Measurements from ENCODE around the gene SMIM41.

Gene SMIM41

DNA sequence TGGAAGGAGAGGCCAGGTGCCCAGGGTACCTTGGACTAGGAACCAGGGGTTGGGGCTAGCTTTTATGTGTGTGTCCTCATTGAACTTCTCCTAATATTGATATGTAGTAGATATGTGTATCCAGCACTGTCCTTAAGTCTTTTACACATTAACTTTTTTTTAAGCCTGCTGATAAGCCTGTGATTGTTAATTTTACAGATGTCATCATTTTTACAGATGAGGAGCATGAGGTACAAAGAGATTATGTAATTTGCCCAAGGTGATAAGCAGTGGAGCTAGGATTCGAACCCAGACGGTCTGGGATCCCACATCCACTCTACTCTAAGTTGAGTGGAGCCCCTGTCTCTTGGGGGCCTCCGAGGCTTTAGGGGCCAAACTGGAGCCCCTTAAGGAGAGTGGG lies 38.5 kb upstream of the SMIM41 start:
- H3K36me3 ChIP-seq (ENCODE audit: control insufficient read depth in 2 of 2, insufficient read depth in 2 of 2, low read length in 2 of 2), result no peaks in the 10 kb centered on the region
- no peak overlapping the region for H3K4me3 ChIP-seq (ENCODE audit: low read length in 2 of 2)
- no peak overlapping the region for H3K9ac ChIP-seq (ENCODE audit: low read depth in 1 of 2, low read length in 2 of 2)
- H3K9me3 ChIP-seq (ENCODE audit: control insufficient read depth in 2 of 2, low read length in 2 of 2), result no peaks in the 10 kb centered on the region
- H3K27me3 ChIP-seq (ENCODE audit: control insufficient read depth in 2 of 2, insufficient read depth in 2 of 2, low read length in 2 of 2), result no peaks in the 10 kb centered on the region
- no peak overlapping the region for H3K27ac ChIP-seq (ENCODE audit: low read depth in 2 of 2, low read length in 2 of 2)
- peaks cover 21 to 25% of the 10 kb centered on the region in 2 donors for H3K4me1 ChIP-seq (ENCODE audit: control insufficient read depth in 2 of 2, insufficient read depth in 2 of 2, low read length in 2 of 2)

DNA sequence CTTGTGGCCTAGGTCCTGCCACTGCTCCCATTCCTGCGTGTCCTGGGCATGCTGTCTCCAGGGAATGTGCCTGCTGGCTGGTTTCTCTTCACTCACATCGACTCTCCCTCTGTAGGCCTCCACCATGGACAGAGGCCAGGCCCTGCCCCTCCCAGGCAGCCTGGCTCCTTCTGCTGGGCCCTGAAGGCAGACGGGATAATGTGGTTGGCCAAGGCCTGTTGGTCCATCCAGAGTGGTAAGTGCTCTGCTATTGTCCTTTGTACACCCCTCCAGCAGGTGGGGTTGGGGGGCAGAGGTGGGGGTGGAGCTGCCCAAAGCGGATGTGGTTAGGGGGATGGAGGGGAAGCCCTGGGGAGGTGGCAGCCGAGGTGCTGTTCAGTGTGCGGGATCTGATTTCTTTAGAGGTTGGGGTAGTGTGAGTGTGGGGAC lies 37.8 kb upstream of the SMIM41 start:
- Histone ChIP-seq H3K27me3 (ENCODE audit: control insufficient read depth in 2 of 2, insufficient read depth in 2 of 2, low read length in 2 of 2) (no peaks in the 10 kb centered on the region), H3K27ac (ENCODE audit: low read depth in 2 of 2, low read length in 2 of 2) (no peak overlapping the region), H3K4me1 (ENCODE audit: control insufficient read depth in 2 of 2, insufficient read depth in 2 of 2, low read length in 2 of 2) (peaks cover 18 to 22% of the 10 kb centered on the region in 2 donors), H3K36me3 (ENCODE audit: control insufficient read depth in 2 of 2, insufficient read depth in 2 of 2, low read length in 2 of 2) (no peaks in the 10 kb centered on the region), H3K9me3 (ENCODE audit: control insufficient read depth in 2 of 2, low read length in 2 of 2) (no peaks in the 10 kb centered on the region), H3K4me3 (ENCODE audit: low read length in 2 of 2) (no peak overlapping the region), H3K9ac (ENCODE audit: low read depth in 1 of 2, low read length in 2 of 2) (no peak overlapping the region)

DNA sequence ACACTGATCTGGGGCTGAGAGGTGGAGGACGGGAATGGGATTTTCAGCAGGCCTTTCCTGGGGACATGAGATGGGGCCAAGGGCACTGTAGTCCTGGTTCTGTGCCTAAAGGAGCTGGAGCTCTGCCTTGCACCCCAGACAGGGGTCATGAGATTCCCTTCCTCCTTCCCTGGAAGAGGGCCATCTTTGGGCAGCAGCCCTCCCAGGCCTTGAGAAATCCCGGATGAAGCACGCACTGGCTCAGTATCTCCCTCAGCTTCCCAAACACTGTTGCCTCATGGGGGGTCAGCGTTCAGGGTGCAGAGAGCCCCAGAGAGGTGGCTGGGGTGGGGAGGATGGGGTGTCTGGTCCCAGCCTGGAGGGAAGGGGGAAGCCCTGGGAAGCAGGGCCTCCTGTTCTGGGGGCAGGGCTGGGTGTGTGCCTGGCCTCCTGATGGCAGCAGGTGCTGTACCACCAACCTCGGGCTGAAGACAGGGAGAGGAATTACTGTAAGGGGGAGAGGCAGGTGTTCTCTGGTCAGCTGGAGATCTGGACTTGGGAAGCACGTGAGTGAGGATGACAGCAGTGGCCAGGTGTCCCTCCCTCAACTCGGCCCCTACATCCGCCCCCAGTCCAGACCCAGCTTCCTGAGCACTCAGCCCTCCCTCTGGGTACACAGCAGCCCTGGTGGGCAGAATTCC lies 36.7 kb upstream of the SMIM41 start:
- no peaks in the 10 kb centered on the region for H3K36me3 ChIP-seq (ENCODE audit: control insufficient read depth in 2 of 2, insufficient read depth in 2 of 2, low read length in 2 of 2)
- no peak overlapping the region for H3K4me3 ChIP-seq (ENCODE audit: low read length in 2 of 2)
- no peaks in the 10 kb centered on the region for H3K27me3 ChIP-seq (ENCODE audit: control insufficient read depth in 2 of 2, insufficient read depth in 2 of 2, low read length in 2 of 2)
- no peak overlapping the region for H3K9ac ChIP-seq (ENCODE audit: low read depth in 1 of 2, low read length in 2 of 2)
- H3K4me1 ChIP-seq (ENCODE audit: control insufficient read depth in 2 of 2, insufficient read depth in 2 of 2, low read length in 2 of 2), result peaks cover 14 to 17% of the 10 kb centered on the region in 2 donors
- H3K27ac ChIP-seq (ENCODE audit: low read depth in 2 of 2, low read length in 2 of 2), result no peak overlapping the region
- no peaks in the 10 kb centered on the region for H3K9me3 ChIP-seq (ENCODE audit: control insufficient read depth in 2 of 2, low read length in 2 of 2)

- no peaks in the 10 kb centered on the region for H3K36me3 ChIP-seq (ENCODE audit: control insufficient read depth in 2 of 2, insufficient read depth in 2 of 2, low read length in 2 of 2)
- H3K9me3 ChIP-seq (ENCODE audit: control insufficient read depth in 2 of 2, low read length in 2 of 2), result no peaks in the 10 kb centered on the region
- H3K4me3 ChIP-seq (ENCODE audit: low read length in 2 of 2), result no peak overlapping the region
- H3K27ac ChIP-seq (ENCODE audit: low read depth in 2 of 2, low read length in 2 of 2), result peak overlapping the region; percentile 52 to 63
- peaks cover 14 to 17% of the 10 kb centered on the region in 2 donors for H3K4me1 ChIP-seq (ENCODE audit: control insufficient read depth in 2 of 2, insufficient read depth in 2 of 2, low read length in 2 of 2)
- H3K27me3 ChIP-seq (ENCODE audit: control insufficient read depth in 2 of 2, insufficient read depth in 2 of 2, low read length in 2 of 2), result no peaks in the 10 kb centered on the region
- H3K9ac ChIP-seq (ENCODE audit: low read depth in 1 of 2, low read length in 2 of 2), result peak overlapping the region in 1 of 2 donors; percentile 32
Measured at GRCh38 chr12:52043386-52044212, 35.9 kb upstream of the SMIM41 start.

- Histone ChIP-seq H3K27ac (ENCODE audit: low read depth in 2 of 2, low read length in 2 of 2) (peak overlapping the region; percentile 52 to 63), H3K36me3 (ENCODE audit: control insufficient read depth in 2 of 2, insufficient read depth in 2 of 2, low read length in 2 of 2) (no peaks in the 10 kb centered on the region), H3K4me3 (ENCODE audit: low read length in 2 of 2) (no peak overlapping the region), H3K9me3 (ENCODE audit: control insufficient read depth in 2 of 2, low read length in 2 of 2) (no peaks in the 10 kb centered on the region), H3K27me3 (ENCODE audit: control insufficient read depth in 2 of 2, insufficient read depth in 2 of 2, low read length in 2 of 2) (no peaks in the 10 kb centered on the region), H3K4me1 (ENCODE audit: control insufficient read depth in 2 of 2, insufficient read depth in 2 of 2, low read length in 2 of 2) (peaks cover 14 to 17% of the 10 kb centered on the region in 2 donors), H3K9ac (ENCODE audit: low read depth in 1 of 2, low read length in 2 of 2) (no peak overlapping the region)
Measured at GRCh38 chr12:52044292-52044983, 35.1 kb upstream of the SMIM41 start.

DNA sequence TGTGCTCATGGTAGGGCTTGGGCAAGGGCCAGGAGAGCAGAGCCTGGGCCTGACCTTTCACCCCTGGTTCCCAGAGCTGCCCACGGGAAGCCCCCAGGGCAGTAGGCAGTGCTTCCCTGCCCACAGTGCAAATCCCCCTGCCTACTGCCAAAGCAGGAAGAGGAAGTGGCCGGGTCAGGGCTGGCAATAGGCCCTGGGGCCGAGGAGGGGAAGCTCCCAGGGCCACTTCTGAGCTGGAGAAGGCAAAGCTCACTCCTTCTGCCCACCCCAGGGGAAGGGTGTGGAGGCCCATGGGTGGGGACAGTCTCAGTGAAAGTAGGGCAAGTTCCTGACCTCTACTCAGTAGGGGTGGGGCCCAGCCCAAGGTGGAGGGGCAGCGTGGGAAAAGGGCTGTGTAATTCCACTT lies 33.7 kb upstream of the SMIM41 start:
- H3K36me3 ChIP-seq (ENCODE audit: control insufficient read depth in 2 of 2, insufficient read depth in 2 of 2, low read length in 2 of 2), result no peaks in the 10 kb centered on the region
- peak overlapping the region; percentile 72 to 76 for H3K27ac ChIP-seq (ENCODE audit: low read depth in 2 of 2, low read length in 2 of 2)
- no peak overlapping the region for H3K4me3 ChIP-seq (ENCODE audit: low read length in 2 of 2)
- no peaks in the 10 kb centered on the region for H3K9me3 ChIP-seq (ENCODE audit: control insufficient read depth in 2 of 2, low read length in 2 of 2)
- peaks cover 24 to 29% of the 10 kb centered on the region in 2 donors for H3K4me1 ChIP-seq (ENCODE audit: control insufficient read depth in 2 of 2, insufficient read depth in 2 of 2, low read length in 2 of 2)
- H3K9ac ChIP-seq (ENCODE audit: low read depth in 1 of 2, low read length in 2 of 2), result peak overlapping the region; percentile 54 to 56
- H3K27me3 ChIP-seq (ENCODE audit: control insufficient read depth in 2 of 2, insufficient read depth in 2 of 2, low read length in 2 of 2), result no peaks in the 10 kb centered on the region

DNA sequence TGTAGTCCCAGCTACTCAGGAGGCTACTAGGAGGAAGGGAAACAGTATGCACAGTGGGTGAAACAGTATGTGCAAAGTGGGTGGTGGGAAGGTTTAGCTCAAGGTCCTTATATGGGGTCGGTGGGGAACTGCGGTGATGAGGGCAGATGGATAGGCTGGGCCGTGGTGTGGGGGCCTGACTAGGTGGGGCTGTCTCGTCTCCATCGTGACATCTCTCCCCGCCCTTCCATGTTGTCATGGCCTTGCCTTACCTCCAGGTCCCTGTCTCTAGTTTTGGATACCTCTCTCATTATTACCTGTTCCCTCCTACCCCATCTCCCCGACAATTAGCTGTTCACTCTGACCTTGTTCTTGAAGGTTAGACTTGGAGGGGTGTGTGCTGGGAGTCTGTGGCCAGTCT lies 32.6 kb upstream of the SMIM41 start:
- no peaks in the 10 kb centered on the region for H3K9me3 ChIP-seq (ENCODE audit: control insufficient read depth in 2 of 2, low read length in 2 of 2)
- H3K4me3 ChIP-seq (ENCODE audit: low read length in 2 of 2), result no peak overlapping the region
- no peaks in the 10 kb centered on the region for H3K36me3 ChIP-seq (ENCODE audit: control insufficient read depth in 2 of 2, insufficient read depth in 2 of 2, low read length in 2 of 2)
- H3K9ac ChIP-seq (ENCODE audit: low read depth in 1 of 2, low read length in 2 of 2), result no peak overlapping the region
- peaks cover 28 to 32% of the 10 kb centered on the region in 2 donors for H3K4me1 ChIP-seq (ENCODE audit: control insufficient read depth in 2 of 2, insufficient read depth in 2 of 2, low read length in 2 of 2)
- H3K27ac ChIP-seq (ENCODE audit: low read depth in 2 of 2, low read length in 2 of 2), result peak overlapping the region in 1 of 2 donors; percentile 9
- H3K27me3 ChIP-seq (ENCODE audit: control insufficient read depth in 2 of 2, insufficient read depth in 2 of 2, low read length in 2 of 2), result no peaks in the 10 kb centered on the region

DNA sequence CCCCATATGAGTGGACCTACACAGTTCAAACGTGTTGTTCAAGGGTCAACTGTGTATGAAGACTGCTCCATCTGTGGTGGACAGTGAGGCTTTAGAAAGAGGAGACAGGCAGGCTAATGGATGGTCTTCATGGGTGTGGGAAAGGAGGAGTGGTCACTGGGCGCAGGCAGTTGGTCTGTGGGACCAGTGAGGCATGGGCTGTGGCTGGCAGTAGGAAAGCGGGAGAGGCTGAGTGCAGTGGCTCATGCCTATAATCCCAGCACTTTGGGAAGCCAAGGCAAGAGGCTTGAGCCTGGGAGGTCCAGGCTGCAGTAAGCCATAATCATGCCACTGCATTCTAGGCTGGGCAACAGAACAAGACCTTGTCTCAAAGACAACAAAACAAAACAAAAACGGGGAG lies 30.2 kb upstream of the SMIM41 start:
- no peak overlapping the region for H3K27ac ChIP-seq (ENCODE audit: low read depth in 2 of 2, low read length in 2 of 2)
- no peaks in the 10 kb centered on the region for H3K9me3 ChIP-seq (ENCODE audit: control insufficient read depth in 2 of 2, low read length in 2 of 2)
- H3K27me3 ChIP-seq (ENCODE audit: control insufficient read depth in 2 of 2, insufficient read depth in 2 of 2, low read length in 2 of 2), result no peaks in the 10 kb centered on the region
- H3K9ac ChIP-seq (ENCODE audit: low read depth in 1 of 2, low read length in 2 of 2), result no peak overlapping the region
- H3K4me3 ChIP-seq (ENCODE audit: low read length in 2 of 2), result no peak overlapping the region
- H3K36me3 ChIP-seq (ENCODE audit: control insufficient read depth in 2 of 2, insufficient read depth in 2 of 2, low read length in 2 of 2), result peaks cover 0 to 2% of the 10 kb centered on the region in 2 donors
- H3K4me1 ChIP-seq (ENCODE audit: control insufficient read depth in 2 of 2, insufficient read depth in 2 of 2, low read length in 2 of 2), result peaks cover 40 to 49% of the 10 kb centered on the region in 2 donors

- H3K36me3 ChIP-seq (ENCODE audit: control insufficient read depth in 2 of 2, insufficient read depth in 2 of 2, low read length in 2 of 2), result peaks cover 0 to 2% of the 10 kb centered on the region in 2 donors
- H3K4me3 ChIP-seq (ENCODE audit: low read length in 2 of 2), result no peak overlapping the region
- peak overlapping the region; percentile 93 to 96 for H3K27ac ChIP-seq (ENCODE audit: low read depth in 2 of 2, low read length in 2 of 2)
- H3K27me3 ChIP-seq (ENCODE audit: control insufficient read depth in 2 of 2, insufficient read depth in 2 of 2, low read length in 2 of 2), result no peaks in the 10 kb centered on the region
- peaks cover 40 to 47% of the 10 kb centered on the region in 2 donors for H3K4me1 ChIP-seq (ENCODE audit: control insufficient read depth in 2 of 2, insufficient read depth in 2 of 2, low read length in 2 of 2)
- no peaks in the 10 kb centered on the region for H3K9me3 ChIP-seq (ENCODE audit: control insufficient read depth in 2 of 2, low read length in 2 of 2)
- peak overlapping the region; percentile 97 to 98 for H3K9ac ChIP-seq (ENCODE audit: low read depth in 1 of 2, low read length in 2 of 2)
Measured at GRCh38 chr12:52049688-52050087, 29.8 kb upstream of the SMIM41 start.
